Pancreas (tissue), 10 donors: ENCODE results near the gene TNFRSF14. TPM values are rescaled to one million over a fixed set of nuclear protein-coding genes. Genes with fewer than 3 reads are reported as not detected.

Experiments used
- ATAC-seq, 4 donors: fragments of 200-7000 bp; cut with Tn5 transposase; one replicate each; pipeline versions ENCODE4 v1.8.0 to v1.9.1; 2020; ENCODE audit warnings: mild to moderate bottlenecking in 4 of 4, moderate library complexity in 4 of 4
- DNase-seq, 6 donors: peaks; one replicate each; pipeline ENCODE4 v3.0.0-alpha.2; 2020
- FAIRE-seq: peaks from 2 replicates; lab custom pipeline; 2012; peaks lifted over from hg19 to GRCh38; lab: Jason Lieb, UNC
- H3K27ac ChIP-seq, 4 donors: fragments of 200-600 bp; sonication (generic); 1 replicate in 3 of 4; 2 replicates in 1 of 4; pipeline versions ENCODE4 v1.5.0 to v1.8.0; 2020
- H3K27me3 ChIP-seq, 4 donors: fragments of 200-600 bp; one replicate each; pipeline ENCODE4 v1.8.0; 2021
- H3K36me3 ChIP-seq, 3 donors: fragments of 200-600 bp; sonication (generic) in 1 of 3; one replicate each; pipeline versions ENCODE4 v1.5.0 to v1.8.0; 2020 to 2021
- H3K4me1 ChIP-seq, 3 donors: fragments of 200-600 bp; one replicate each; pipeline ENCODE4 v1.8.0; 2021
- H3K4me3 ChIP-seq, 4 donors: fragments of 200-600 bp; sonication (generic) in 2 of 4; one replicate each; pipeline versions ENCODE4 v1.5.0 to v1.8.0; 2020 to 2021
- H3K9me3 ChIP-seq, 4 donors: fragments of 200-600 bp; one replicate each; pipeline ENCODE4 v1.8.0; 2021
- CTCF ChIP-seq, 4 donors: fragments of 200-600 bp; sonication (generic) in 3 of 4; IDR thresholded peaks; one replicate each; pipeline versions ENCODE4 v1.5.0 to v1.8.0; 2021; ENCODE audit warnings: antibody characterized with exemption in 4 of 4
- whole genome bisulfite sequencing, 2 donors: extraction: QIAGEN DNeasy Blood & Tissue Kit; methylation state at CpG; one replicate each; pipeline ENCODE4 v1.1.7; 2013; 5-methylcytosine and 5-hydroxymethylcytosine counted together
- intact Hi-C, 3 donors: fragments of 100-400 bp; cut with DNase I; formaldehyde crosslinking; loops; one replicate each; pipeline versions ENCODE4 v1.11.1 to v1.14.2; 2022
- polyA plus RNA-seq, 2 donors: library from polyadenylated mRNA; stranded (reverse); fragments of 200-250 nt; gene quantifications; one replicate each; pipeline ENCODE4 v1.2.3, GENCODE V29; 2013
- total RNA-seq, 6 donors: library from RNA; stranded (reverse); fragmentation: NEBNext Ultra II Directional in 4 of 6; extraction: Animal tissue kit (Norgen Biotek cat#: 25700) in 4 of 6; gene quantifications; one replicate each; pipeline versions ENCODE4 v1.2.1 to v1.2.4, GENCODE V29; 2021 to 2023
- donor health status: healthy with polysubstance abuse.
- donor health status: DM: no; HTN: no; CAD: no; lungs with moderate emphysema.
- donor health status: DM: no; HTN: no; CAD: no.
- donor health status: control.
- donor health status: control.
- donor health status: Bipolar disorder and iron deficiency.
- donor health status: DM: yes; HTN: yes; CAD: no.
- donor health status: DM: no; HTN: no; CAD: no.
- donor health status: DM: no; HTN: no; CAD: no.
- donor health status: DM: yes; HTN: yes; CAD: no.

TNFRSF14 gene
- total and polyA plus RNA-seq, 8 donors = 10.3 to 124 (median 24.9) TPM

- Histone ChIP-seq H3K9me3 (no peaks in the 10 kb centered on the region), H3K36me3 (no peaks in the 10 kb centered on the region), H3K4me3 (no peak overlapping the region), H3K4me1 (no peaks in the 10 kb centered on the region), H3K27ac (no peak overlapping the region), H3K27me3 (no peaks in the 10 kb centered on the region)
- intact Hi-C loops = no loop called here
- DNase-seq (peak in 2 of 6 donors; percentile 10 to 49), FAIRE-seq (no peak), ATAC-seq (no peak)
- 65 to 72% methylated on average over 34 of the region's 34 CpGs for WGBS, 2 donors
- TF ChIP-seq CTCF (IDR thresholded peaks at IDR 0.05) = no peak
Observed at GRCh38 chr1:2597441-2598328, 41.5 kb downstream of the TNFRSF14 start.

- H3K36me3 ChIP-seq = no peaks in the 10 kb centered on the region
- DNase-seq = no peak
- 68% methylated on average over 3 of the region's 3 CpGs for WGBS, 2 donors
- FAIRE-seq = no peak
- H3K27ac ChIP-seq = no peak overlapping the region
- intact Hi-C loops = no loop called here
- no peaks in the 10 kb centered on the region for H3K4me1 ChIP-seq
- no peak overlapping the region for H3K4me3 ChIP-seq
- H3K27me3 ChIP-seq = no peaks in the 10 kb centered on the region
- no peak for TF ChIP-seq CTCF (IDR thresholded peaks at IDR 0.05)
- ATAC-seq = no peak
- no peaks in the 10 kb centered on the region for H3K9me3 ChIP-seq
Observed at GRCh38 chr1:2598329-2598931, 42.3 kb downstream of the TNFRSF14 start.

- intact Hi-C loops = no loop called here
- WGBS, 2 donors = 75 to 81% methylated on average over 18 of the region's 18 CpGs
- FAIRE-seq = no peak
Observed at GRCh38 chr1:2601721-2602303, 45.6 kb downstream of the TNFRSF14 start.

GRCh38 chr1:2602311-2602835, 46.2 kb downstream of the TNFRSF14 start:
- intact Hi-C loops = no loop called here
- Histone ChIP-seq H3K4me3 (no peak overlapping the region), H3K4me1 (no peaks in the 10 kb centered on the region), H3K27ac (no peak overlapping the region), H3K9me3 (no peaks in the 10 kb centered on the region), H3K36me3 (no peaks in the 10 kb centered on the region), H3K27me3 (no peaks in the 10 kb centered on the region)
- DNase-seq (no peak), FAIRE-seq (no peak), ATAC-seq (no peak)
- no peak for TF ChIP-seq CTCF (IDR thresholded peaks at IDR 0.05)
- WGBS, 2 donors = 65 to 67% methylated on average over 15 of the region's 15 CpGs

More at GRCh38 chr1:2601721-2602303, 45.6 kb downstream of the TNFRSF14 start:
- DNase-seq (no peak), ATAC-seq (no peak)
- Histone ChIP-seq H3K4me3 (no peak overlapping the region), H3K27me3 (no peaks in the 10 kb centered on the region), H3K4me1 (no peaks in the 10 kb centered on the region), H3K9me3 (no peaks in the 10 kb centered on the region), H3K36me3 (no peaks in the 10 kb centered on the region), H3K27ac (no peak overlapping the region)
- no peak for TF ChIP-seq CTCF (IDR thresholded peaks at IDR 0.05)
